Fibroblast of villous mesenchyme (primary cell): ENCODE measurements around the gene KIAA1958. TPM values are rescaled to one million over a fixed set of nuclear protein-coding genes. Genes with fewer than 3 reads are reported as not detected.

Source experiments
- DNase-seq: peaks from one replicate; pipeline ENCODE4 v3.0.0-alpha.2; 2010; ENCODE audit warnings: low read depth
- H3K4me3 ChIP-seq: 2 replicates; pipeline ENCODE4 v1.5.1; 2011; ENCODE audit warnings: low read depth, mild to moderate bottlenecking, low read length
- total RNA-seq: library from RNA; depleted of rRNA; stranded (reverse); fragments of >200 nt; gene quantifications from 2 replicates; pipeline ENCODE4 v1.2.3, GENCODE V29; 2012
- TF ChIP-seq, protein P1 (sequence below): IDR thresholded peaks from 2 replicates; pipeline ENCODE4 v1.5.1; 2012; ENCODE audit warnings: low read depth, mild to moderate bottlenecking, low read length; ENCODE audit not compliant: insufficient read depth

Gene KIAA1958
- total RNA-seq, 1 donor, result 1.7 TPM

DNA sequence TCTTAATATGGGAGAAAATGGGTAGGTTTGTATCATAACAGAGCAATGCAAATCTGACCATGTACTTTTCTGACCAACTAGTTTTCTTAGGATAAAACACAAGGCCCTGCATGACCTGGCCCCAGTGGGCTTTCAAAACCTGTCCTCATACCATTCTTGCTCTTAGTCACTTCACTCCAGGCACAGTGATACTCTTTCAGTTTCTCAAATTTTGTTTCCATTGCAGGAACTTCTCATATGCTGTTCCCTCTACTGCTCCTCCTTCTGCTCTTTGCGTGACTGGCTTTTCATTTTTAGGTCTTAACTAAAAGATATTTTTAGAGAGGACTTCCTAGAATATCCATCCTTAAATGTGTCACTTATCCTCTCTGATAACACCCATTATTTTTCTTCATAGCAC, 118.9 kb downstream of the KIAA1958 start:
- TF ChIP-seq, protein P1, sequence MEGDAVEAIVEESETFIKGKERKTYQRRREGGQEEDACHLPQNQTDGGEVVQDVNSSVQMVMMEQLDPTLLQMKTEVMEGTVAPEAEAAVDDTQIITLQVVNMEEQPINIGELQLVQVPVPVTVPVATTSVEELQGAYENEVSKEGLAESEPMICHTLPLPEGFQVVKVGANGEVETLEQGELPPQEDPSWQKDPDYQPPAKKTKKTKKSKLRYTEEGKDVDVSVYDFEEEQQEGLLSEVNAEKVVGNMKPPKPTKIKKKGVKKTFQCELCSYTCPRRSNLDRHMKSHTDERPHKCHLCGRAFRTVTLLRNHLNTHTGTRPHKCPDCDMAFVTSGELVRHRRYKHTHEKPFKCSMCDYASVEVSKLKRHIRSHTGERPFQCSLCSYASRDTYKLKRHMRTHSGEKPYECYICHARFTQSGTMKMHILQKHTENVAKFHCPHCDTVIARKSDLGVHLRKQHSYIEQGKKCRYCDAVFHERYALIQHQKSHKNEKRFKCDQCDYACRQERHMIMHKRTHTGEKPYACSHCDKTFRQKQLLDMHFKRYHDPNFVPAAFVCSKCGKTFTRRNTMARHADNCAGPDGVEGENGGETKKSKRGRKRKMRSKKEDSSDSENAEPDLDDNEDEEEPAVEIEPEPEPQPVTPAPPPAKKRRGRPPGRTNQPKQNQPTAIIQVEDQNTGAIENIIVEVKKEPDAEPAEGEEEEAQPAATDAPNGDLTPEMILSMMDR, result no peak
- H3K4me3 ChIP-seq, result no peak overlapping the region
- DNase-seq, result no peak

DNA sequence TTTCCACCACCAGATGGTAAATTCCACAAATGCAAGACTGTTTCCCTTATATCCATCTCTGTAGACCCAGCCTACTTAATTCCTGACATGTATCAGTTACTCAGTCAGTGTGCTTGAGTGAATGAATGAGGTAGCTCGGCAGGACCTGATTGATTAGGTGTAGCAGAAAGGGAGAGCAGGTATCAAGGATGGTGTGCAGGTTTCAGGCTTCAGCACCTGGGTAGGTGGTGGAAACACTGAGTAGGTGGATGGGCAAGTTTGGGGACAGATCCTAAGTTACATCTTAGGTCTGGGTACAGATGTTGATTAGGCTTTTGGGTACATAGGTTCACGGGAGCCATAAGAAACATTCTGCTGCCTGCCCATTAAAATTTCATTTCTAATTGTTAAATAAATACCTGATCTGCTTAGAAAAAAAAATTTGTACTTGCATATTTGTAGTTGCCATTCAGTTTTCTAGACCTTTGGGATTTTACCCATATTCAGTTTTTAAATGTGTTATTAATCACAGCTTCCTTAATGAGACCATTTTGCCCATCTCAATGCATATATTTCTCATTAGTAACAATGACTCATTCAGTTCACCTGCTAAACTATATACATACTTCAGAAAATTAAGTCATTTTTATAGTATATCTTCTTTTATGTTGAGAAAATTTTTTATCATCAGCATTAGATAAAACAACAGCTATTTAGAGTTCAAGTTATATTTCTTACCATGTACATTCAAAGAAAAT, 119.5 kb downstream of the KIAA1958 start:
- H3K4me3 ChIP-seq, result no peak overlapping the region
- DNase-seq, result no peak
- TF ChIP-seq, protein P1, result no peak

DNA sequence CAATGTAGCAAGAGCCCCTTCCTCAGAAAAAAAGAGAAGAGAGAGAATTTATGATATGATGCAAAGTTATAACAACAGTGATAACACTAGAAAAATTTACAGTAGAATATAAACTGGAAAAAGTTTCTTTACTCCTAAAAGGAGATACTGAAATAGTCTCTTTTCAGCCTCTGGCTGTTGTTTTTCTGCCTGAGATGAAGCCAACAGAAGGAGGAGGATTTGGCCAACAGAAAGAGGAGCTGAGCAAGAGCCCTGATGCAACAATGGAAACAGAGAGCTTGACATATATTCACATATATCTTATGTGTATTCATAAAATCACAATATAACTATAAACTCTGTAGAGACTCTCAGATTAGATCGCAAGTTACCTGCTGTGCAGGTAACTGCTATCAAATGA, 122.2 kb downstream of the KIAA1958 start:
- TF ChIP-seq, protein P1, result no peak
- no peak overlapping the region for H3K4me3 ChIP-seq
- DNase-seq, result no peak

DNA sequence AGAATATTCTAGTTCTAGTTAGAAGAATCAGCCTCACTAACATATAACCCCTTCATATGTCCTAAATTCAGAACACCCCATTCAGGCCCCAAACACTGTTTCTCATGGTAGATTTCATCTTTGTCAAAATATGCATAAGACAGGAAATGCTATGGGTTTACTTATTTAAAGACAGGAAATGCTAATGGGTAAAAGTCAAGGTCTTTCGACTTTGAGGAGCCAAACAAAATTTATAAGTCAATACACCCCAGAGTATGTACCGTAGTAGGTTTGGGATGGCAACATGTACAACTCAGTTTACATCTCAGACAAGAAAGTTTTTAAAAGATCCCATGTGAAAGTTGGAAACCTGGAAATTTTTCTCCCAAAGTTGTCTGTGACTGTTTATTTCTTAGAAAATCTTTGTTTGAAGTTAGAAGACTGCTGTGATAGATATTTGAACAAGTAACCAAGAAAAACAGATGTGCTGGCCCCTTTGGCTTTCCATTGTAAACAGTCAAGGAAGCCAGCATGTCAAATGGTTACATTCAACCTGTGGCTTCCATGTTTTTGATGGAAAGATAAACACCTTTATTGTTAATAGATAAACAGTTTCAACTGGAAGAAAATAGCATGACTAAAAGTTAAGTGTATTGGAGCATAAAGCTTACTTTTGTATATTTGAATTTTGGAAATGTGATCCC, 129.1 kb downstream of the KIAA1958 start:
- DNase-seq, result no peak
- TF ChIP-seq, protein P1, result no peak

DNA sequence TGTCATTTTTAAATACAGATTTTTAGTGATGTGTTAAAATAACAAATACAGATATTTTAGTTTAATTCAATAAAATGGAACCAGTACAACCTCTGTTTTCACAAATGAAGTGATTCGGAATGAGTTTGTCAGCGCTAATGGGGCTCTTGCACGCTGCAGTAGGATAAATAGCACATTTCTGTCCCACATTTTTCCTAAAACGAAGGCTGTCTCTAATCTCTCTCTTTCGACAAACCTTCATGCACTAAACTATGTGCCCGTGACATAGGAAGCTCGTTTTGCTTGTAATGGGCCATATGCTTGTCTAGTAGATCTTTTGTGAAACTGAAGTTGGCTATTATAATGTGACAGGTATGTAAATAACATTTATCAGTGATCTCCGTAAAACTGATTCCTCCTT, 130.7 kb downstream of the KIAA1958 start:
- TF ChIP-seq, protein P1, result no peak
- H3K4me3 ChIP-seq, result no peak overlapping the region
- DNase-seq, result no peak

More for the DNA sequence above, 129.1 kb downstream of the KIAA1958 start:
- H3K4me3 ChIP-seq, result no peak overlapping the region

DNA sequence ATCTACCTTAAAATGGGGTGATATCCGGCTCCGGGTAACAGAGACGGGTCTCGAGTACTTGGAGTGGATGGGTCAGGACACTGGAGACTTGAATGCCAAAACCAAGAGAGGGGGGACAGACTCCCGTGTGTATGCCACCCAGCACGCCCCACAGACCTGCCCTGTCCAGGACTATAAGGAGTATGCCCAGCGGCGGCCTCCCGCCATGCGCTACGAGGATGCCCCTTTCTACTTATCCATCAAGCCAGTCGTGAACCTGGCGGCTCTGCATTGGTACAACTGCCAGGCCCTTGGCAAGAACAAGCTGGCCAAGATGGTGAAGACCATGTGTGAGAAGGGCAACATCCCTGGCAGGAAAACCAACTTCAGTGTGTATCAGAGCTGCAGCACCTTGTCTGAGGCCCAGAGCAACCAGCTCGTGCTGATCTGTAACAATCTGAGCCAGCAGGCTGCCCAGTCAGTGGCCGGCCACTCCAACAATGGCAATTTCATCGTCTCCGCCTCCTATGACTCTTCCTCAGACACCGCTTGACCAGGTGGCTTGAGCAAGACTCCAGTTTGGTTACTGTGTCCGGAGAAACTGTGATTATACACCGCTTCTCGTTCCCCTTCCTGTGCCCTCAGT, 131.9 kb downstream of the KIAA1958 start:
- no peak for DNase-seq
- TF ChIP-seq, protein P1, result no peak
- H3K4me3 ChIP-seq, result no peak overlapping the region
